ENCODE measurements around the gene SRGAP1.
"Not testable (repeated sequence)": the region's sequence is repeated elsewhere in the genome, so short reads cannot be mapped to it uniquely, and the experiment has no call there.

The SRGAP1 gene

DNA sequence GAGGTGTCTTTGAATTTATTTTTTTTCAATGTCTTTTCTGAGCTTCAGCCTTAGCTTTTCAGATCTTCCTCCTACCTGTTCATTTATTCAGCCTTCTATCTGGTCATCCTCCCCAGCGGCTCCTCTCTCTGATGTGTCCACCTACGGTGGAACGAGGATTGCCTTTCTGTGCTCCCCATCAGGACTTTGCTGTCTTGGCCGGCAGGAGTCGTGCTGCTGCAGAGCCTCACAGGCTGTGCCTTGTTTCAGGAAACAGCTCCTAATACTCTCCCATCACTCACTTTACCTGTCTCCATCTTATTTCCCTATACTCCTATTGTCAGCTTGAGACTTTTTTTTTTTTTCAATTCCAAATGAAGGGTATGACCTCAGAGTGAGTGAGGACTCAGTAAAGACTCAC is 300.7 kb downstream of the SRGAP1 start:
- Histone ChIP-seq H3K36me3 (ENCODE audit: insufficient read depth, low read length) (peaks cover 55% of the 10 kb centered on the region), H3K27me3 (ENCODE audit: insufficient read depth, low read length) (no peaks in the 10 kb centered on the region), H3K4me1 (ENCODE audit: insufficient read depth, low read length) (no peaks in the 10 kb centered on the region), H2AFZ (ENCODE audit: low read depth, low read length) (no peak overlapping the region), H3K9me3 (ENCODE audit: low read length) (no peaks in the 10 kb centered on the region), H3K4me3 (ENCODE audit: low read length) (no peak overlapping the region)

DNA sequence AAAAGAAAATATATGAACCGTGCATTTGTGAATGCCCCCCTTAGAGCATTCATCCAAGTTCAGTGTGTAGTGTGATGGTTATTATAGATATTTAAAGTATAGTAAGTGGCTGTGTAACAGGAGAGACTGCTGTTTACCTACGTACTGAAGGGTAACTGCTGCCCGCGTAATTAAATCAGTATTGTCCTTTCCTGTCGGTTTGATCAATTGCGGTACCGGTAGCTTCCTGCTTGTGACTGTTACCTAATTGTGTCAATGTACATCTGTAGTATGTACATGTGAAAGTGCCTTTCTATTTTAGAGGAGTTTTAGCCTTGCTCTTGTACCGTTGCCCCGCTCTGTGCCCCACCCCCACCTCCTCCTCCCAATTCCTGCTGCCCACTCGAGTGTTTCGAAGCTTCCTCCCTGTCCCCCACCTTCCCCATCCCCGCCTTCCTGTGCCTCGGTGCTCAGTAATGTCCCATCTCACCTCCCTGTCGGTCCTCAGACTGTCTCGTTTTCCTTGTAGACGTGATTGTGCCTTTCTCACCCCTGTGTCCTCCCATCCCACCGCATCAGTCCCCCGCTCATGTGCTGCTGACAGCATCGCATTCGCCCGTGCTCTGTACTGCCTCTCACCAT is 302.6 kb downstream of the SRGAP1 start:
- Histone ChIP-seq H3K36me3 (ENCODE audit: insufficient read depth, low read length) (peaks cover 49% of the 10 kb centered on the region), H3K9me3 (ENCODE audit: low read length) (no peaks in the 10 kb centered on the region), H3K4me3 (ENCODE audit: low read length) (no peak overlapping the region), H3K27me3 (ENCODE audit: insufficient read depth, low read length) (no peaks in the 10 kb centered on the region), H2AFZ (ENCODE audit: low read depth, low read length) (no peak overlapping the region), H3K4me1 (ENCODE audit: insufficient read depth, low read length) (no peaks in the 10 kb centered on the region)

GRCh38 chr12:64147875-64148274 is 303.4 kb downstream of the SRGAP1 start:
- Histone ChIP-seq H3K27me3 (ENCODE audit: insufficient read depth, low read length) (no peaks in the 10 kb centered on the region), H3K4me3 (ENCODE audit: low read length) (no peak overlapping the region), H2AFZ (ENCODE audit: low read depth, low read length) (no peak overlapping the region), H3K9me3 (ENCODE audit: low read length) (no peaks in the 10 kb centered on the region), H3K36me3 (ENCODE audit: insufficient read depth, low read length) (peaks cover 42% of the 10 kb centered on the region), H3K4me1 (ENCODE audit: insufficient read depth, low read length) (no peaks in the 10 kb centered on the region)

- Histone ChIP-seq H3K27me3 (ENCODE audit: insufficient read depth, low read length) (no peaks in the 10 kb centered on the region), H3K4me3 (ENCODE audit: low read length) (no peak overlapping the region), H3K9me3 (ENCODE audit: low read length) (no peaks in the 10 kb centered on the region), H2AFZ (ENCODE audit: low read depth, low read length) (no peak overlapping the region), H3K36me3 (ENCODE audit: insufficient read depth, low read length) (no peaks in the 10 kb centered on the region), H3K4me1 (ENCODE audit: insufficient read depth, low read length) (no peaks in the 10 kb centered on the region)
Observed at GRCh38 chr12:64154677-64155076, 310.2 kb downstream of the SRGAP1 start.

- H2AFZ ChIP-seq (ENCODE audit: low read depth, low read length) = no peak overlapping the region
- no peaks in the 10 kb centered on the region for H3K9me3 ChIP-seq (ENCODE audit: low read length)
- no peaks in the 10 kb centered on the region for H3K4me1 ChIP-seq (ENCODE audit: insufficient read depth, low read length)
- no peak overlapping the region for H3K4me3 ChIP-seq (ENCODE audit: low read length)
- H3K27me3 ChIP-seq (ENCODE audit: insufficient read depth, low read length) = no peaks in the 10 kb centered on the region
- no peaks in the 10 kb centered on the region for H3K36me3 ChIP-seq (ENCODE audit: insufficient read depth, low read length)
Observed at GRCh38 chr12:64157110-64157509, 312.6 kb downstream of the SRGAP1 start.

- no peaks in the 10 kb centered on the region for H3K36me3 ChIP-seq (ENCODE audit: insufficient read depth, low read length)
- H3K9me3 ChIP-seq (ENCODE audit: low read length) = no peaks in the 10 kb centered on the region
- no peak overlapping the region for H2AFZ ChIP-seq (ENCODE audit: low read depth, low read length)
- H3K27me3 ChIP-seq (ENCODE audit: insufficient read depth, low read length) = no peaks in the 10 kb centered on the region
- H3K4me1 ChIP-seq (ENCODE audit: insufficient read depth, low read length) = no peaks in the 10 kb centered on the region
- H3K4me3 ChIP-seq (ENCODE audit: low read length) = no peak overlapping the region
Observed at GRCh38 chr12:64160021-64160710, 315.7 kb downstream of the SRGAP1 start.

DNA sequence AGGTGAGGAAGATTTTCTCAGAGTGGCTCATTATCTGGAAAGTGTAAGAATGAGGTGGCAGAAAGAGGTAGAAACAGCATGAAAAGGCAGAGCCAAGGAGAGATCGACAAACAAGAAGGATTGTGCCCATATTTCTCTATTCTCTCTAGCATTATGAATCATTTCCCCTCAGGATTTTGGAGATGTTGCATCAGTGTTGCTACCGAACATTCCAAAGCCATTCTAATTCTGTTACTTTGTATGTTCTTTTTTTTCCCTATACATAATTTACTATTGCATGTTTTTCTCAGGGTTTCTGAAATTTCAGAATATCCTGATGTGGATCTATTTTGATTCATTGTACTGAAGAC is 316.2 kb downstream of the SRGAP1 start:
- H3K4me3 ChIP-seq (ENCODE audit: low read length) = no peak overlapping the region
- H3K4me1 ChIP-seq (ENCODE audit: insufficient read depth, low read length) = no peaks in the 10 kb centered on the region

GRCh38 chr12:64166606-64167005 is 322.1 kb downstream of the SRGAP1 start:
- not testable (repeated sequence) for H3K4me3 ChIP-seq (ENCODE audit: low read length); H3K27me3 ChIP-seq (ENCODE audit: insufficient read depth, low read length); H2AFZ ChIP-seq (ENCODE audit: low read depth, low read length); H3K4me1 ChIP-seq (ENCODE audit: insufficient read depth, low read length); H3K9me3 ChIP-seq (ENCODE audit: low read length); H3K36me3 ChIP-seq (ENCODE audit: insufficient read depth, low read length)

More for the DNA sequence above, 316.2 kb downstream of the SRGAP1 start:
- no peaks in the 10 kb centered on the region for H3K27me3 ChIP-seq (ENCODE audit: insufficient read depth, low read length)
- H3K9me3 ChIP-seq (ENCODE audit: low read length) = no peaks in the 10 kb centered on the region
- H2AFZ ChIP-seq (ENCODE audit: low read depth, low read length) = no peak overlapping the region
- H3K36me3 ChIP-seq (ENCODE audit: insufficient read depth, low read length) = no peaks in the 10 kb centered on the region

DNA sequence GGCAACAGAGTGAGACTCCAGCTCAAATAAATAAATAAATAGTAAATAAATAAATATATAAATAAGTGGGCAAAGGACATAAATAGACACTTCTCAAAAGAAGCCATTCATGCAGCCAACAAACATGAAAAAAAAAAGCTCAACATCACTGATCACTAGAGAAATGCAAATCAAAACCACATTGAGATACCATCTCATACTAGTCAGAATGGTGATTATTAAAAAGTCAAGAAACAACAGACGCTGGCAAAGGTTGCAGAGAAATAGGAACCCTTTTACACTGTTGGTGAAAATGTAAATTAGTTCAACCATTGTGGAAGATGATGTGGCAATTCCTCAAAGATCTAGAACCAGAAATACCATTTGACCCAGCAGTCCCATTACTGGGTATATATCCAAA is 322.5 kb downstream of the SRGAP1 start:
- not testable (repeated sequence) for H3K4me3 ChIP-seq (ENCODE audit: low read length); H3K36me3 ChIP-seq (ENCODE audit: insufficient read depth, low read length); H2AFZ ChIP-seq (ENCODE audit: low read depth, low read length); H3K27me3 ChIP-seq (ENCODE audit: insufficient read depth, low read length); H3K4me1 ChIP-seq (ENCODE audit: insufficient read depth, low read length); H3K9me3 ChIP-seq (ENCODE audit: low read length)

- Histone ChIP-seq H3K4me3 (ENCODE audit: low read length) (no peak overlapping the region), H3K4me1 (ENCODE audit: insufficient read depth, low read length) (peaks cover 10% of the 10 kb centered on the region), H3K9me3 (ENCODE audit: low read length) (no peaks in the 10 kb centered on the region)
Observed at GRCh38 chr12:64170024-64170423, 325.5 kb downstream of the SRGAP1 start.

GRCh38 chr12:64170730-64171129 is 326.2 kb downstream of the SRGAP1 start:
- no peak overlapping the region for H2AFZ ChIP-seq (ENCODE audit: low read depth, low read length)
- no peaks in the 10 kb centered on the region for H3K36me3 ChIP-seq (ENCODE audit: insufficient read depth, low read length)
- no peaks in the 10 kb centered on the region for H3K27me3 ChIP-seq (ENCODE audit: insufficient read depth, low read length)
- H3K4me1 ChIP-seq (ENCODE audit: insufficient read depth, low read length) = peaks cover 16% of the 10 kb centered on the region
- H3K9me3 ChIP-seq (ENCODE audit: low read length) = no peaks in the 10 kb centered on the region
- H3K4me3 ChIP-seq (ENCODE audit: low read length) = no peak overlapping the region

More at GRCh38 chr12:64170024-64170423, 325.5 kb downstream of the SRGAP1 start:
- Histone ChIP-seq H3K27me3 (ENCODE audit: insufficient read depth, low read length) (no peaks in the 10 kb centered on the region), H2AFZ (ENCODE audit: low read depth, low read length) (no peak overlapping the region), H3K36me3 (ENCODE audit: insufficient read depth, low read length) (no peaks in the 10 kb centered on the region)

GRCh38 chr12:64171715-64172114 is 327.2 kb downstream of the SRGAP1 start:
- no peaks in the 10 kb centered on the region for H3K36me3 ChIP-seq (ENCODE audit: insufficient read depth, low read length)
- no peak overlapping the region for H2AFZ ChIP-seq (ENCODE audit: low read depth, low read length)
- no peaks in the 10 kb centered on the region for H3K27me3 ChIP-seq (ENCODE audit: insufficient read depth, low read length)
- peaks cover 17% of the 10 kb centered on the region for H3K4me1 ChIP-seq (ENCODE audit: insufficient read depth, low read length)
- no peak overlapping the region for H3K4me3 ChIP-seq (ENCODE audit: low read length)
- H3K9me3 ChIP-seq (ENCODE audit: low read length) = no peaks in the 10 kb centered on the region

GRCh38 chr12:64172143-64172970 is 327.9 kb downstream of the SRGAP1 start:
- Histone ChIP-seq H3K4me1 (ENCODE audit: insufficient read depth, low read length) (peaks cover 17% of the 10 kb centered on the region), H3K9me3 (ENCODE audit: low read length) (no peaks in the 10 kb centered on the region), H2AFZ (ENCODE audit: low read depth, low read length) (no peak overlapping the region), H3K27me3 (ENCODE audit: insufficient read depth, low read length) (no peaks in the 10 kb centered on the region), H3K4me3 (ENCODE audit: low read length) (no peak overlapping the region), H3K36me3 (ENCODE audit: insufficient read depth, low read length) (no peaks in the 10 kb centered on the region)

All from neuron (in vitro differentiated cells).